ENCODE results near the gene ADRA1B.

DNA sequence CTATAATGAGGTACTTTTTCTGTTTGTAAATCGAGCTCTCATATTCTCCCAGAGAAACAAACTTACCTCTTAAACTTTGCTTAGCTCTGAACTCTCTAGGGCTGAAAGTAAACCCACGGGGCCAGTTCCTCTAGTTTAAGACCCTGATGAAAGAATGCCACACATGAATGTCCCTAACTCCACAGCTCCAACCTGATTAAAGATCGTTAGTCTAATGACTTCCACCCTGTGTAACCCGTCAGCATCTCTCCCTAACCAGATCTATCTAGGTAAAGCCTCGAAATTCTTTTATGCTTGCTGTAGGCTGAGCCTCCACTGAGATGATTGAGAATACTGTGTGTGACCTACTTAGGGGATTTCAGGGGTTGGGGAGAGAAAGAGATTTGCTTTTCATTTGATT lies 27.0 kb downstream of the ADRA1B start:
- no peak for TF ChIP-seq CTCF (IDR thresholded peaks at IDR 0.05)
- no peak for TF ChIP-seq POLR2A (IDR thresholded peaks at IDR 0.05)
